Spleen (tissue), 7 donors: ENCODE results near the gene TAF1B.

ENCODE experiments used
- POLR2A ChIP-seq, 3 donors: fragments of 450-650 bp; IDR thresholded peaks; one replicate each; pipeline ENCODE4 v1.5.1; 2017; ENCODE audit warnings: antibody characterized with exemption in 3 of 3, mild to moderate bottlenecking in 1 of 3
- TF ChIP-seq, protein P1 (sequence below), 11 experiments: fragments of 200-600 bp in 7 of 11; fragments of 450-650 bp in 4 of 11; sonication (generic) in 4 of 11; IDR thresholded peaks in 8 of 11; conservative IDR thresholded peaks in 3 of 11; 1 replicate in 7 of 11; 2 replicates in 4 of 11; pipeline versions ENCODE4 v1.4.0 to v1.8.0; 2016 to 2021; ENCODE audit warnings: antibody characterized with exemption in 11 of 11, inconsistent platforms in 4 of 11, mild to moderate bottlenecking in 1 of 11
- donor health status: DM: no; HTN: no; CAD: no; lungs with moderate emphysema.
- donor health status: DM: no; HTN: no; CAD: no.
- donor health status: DM: no; HTN: no; CAD: no.

- TF ChIP-seq, protein P1, sequence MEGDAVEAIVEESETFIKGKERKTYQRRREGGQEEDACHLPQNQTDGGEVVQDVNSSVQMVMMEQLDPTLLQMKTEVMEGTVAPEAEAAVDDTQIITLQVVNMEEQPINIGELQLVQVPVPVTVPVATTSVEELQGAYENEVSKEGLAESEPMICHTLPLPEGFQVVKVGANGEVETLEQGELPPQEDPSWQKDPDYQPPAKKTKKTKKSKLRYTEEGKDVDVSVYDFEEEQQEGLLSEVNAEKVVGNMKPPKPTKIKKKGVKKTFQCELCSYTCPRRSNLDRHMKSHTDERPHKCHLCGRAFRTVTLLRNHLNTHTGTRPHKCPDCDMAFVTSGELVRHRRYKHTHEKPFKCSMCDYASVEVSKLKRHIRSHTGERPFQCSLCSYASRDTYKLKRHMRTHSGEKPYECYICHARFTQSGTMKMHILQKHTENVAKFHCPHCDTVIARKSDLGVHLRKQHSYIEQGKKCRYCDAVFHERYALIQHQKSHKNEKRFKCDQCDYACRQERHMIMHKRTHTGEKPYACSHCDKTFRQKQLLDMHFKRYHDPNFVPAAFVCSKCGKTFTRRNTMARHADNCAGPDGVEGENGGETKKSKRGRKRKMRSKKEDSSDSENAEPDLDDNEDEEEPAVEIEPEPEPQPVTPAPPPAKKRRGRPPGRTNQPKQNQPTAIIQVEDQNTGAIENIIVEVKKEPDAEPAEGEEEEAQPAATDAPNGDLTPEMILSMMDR (IDR thresholded peaks at IDR 0.05 in 8 of 11, conservative IDR thresholded peaks at IDR 0.05 in 3 of 11): no peak
- TF ChIP-seq POLR2A (IDR thresholded peaks at IDR 0.05): no peak
Measured at GRCh38 chr2:9818097-9818496, 25.2 kb upstream of the TAF1B start.
